H9 (cell line): ENCODE measurements around the gene MCF2L2. TPM values are rescaled to one million over a fixed set of nuclear protein-coding genes. Genes with fewer than 3 reads are reported as not detected.

Experiments
- DNase-seq: peaks from one replicate; pipeline ENCODE4 v3.0.0-alpha.2; 2017
- H2AFZ ChIP-seq: one replicate; pipeline ENCODE4 v1.6.1; 2013; ENCODE audit warnings: mild to moderate bottlenecking, low read length, control low read depth, moderate library complexity
- H2AK5ac ChIP-seq: 2 replicates; pipeline ENCODE4 v1.6.1; 2013; ENCODE audit warnings: low read length, control low read depth, mixed read lengths; ENCODE audit not compliant: insufficient read length
- H2BK120ac ChIP-seq: one replicate; pipeline ENCODE4 v1.6.1; 2013; ENCODE audit warnings: low read depth, mild to moderate bottlenecking, low read length, control low read depth, inconsistent platforms; ENCODE audit not compliant: poor library complexity, severe bottlenecking
- H2BK12ac ChIP-seq: 2 replicates; pipeline ENCODE4 v1.6.1; 2013; ENCODE audit warnings: low read length, control low read depth, mixed read lengths, low read depth; ENCODE audit not compliant: insufficient read length
- H2BK15ac ChIP-seq: 2 replicates; pipeline ENCODE4 v1.6.1; 2013; ENCODE audit warnings: low read depth, low read length, control low read depth
- H2BK20ac ChIP-seq: one replicate; pipeline ENCODE4 v1.6.1; 2013; ENCODE audit warnings: low read depth, mild to moderate bottlenecking, low read length, control low read depth, inconsistent platforms; ENCODE audit not compliant: poor library complexity, severe bottlenecking
- H2BK5ac ChIP-seq: 2 replicates; pipeline ENCODE4 v1.6.1; 2013; ENCODE audit warnings: low read length, control low read depth, mixed read lengths; ENCODE audit not compliant: insufficient read length
- H3K14ac ChIP-seq: 2 replicates; pipeline ENCODE4 v1.6.1; 2013; ENCODE audit warnings: low read length, control low read depth; ENCODE audit not compliant: insufficient read depth
- H3K18ac ChIP-seq: 2 replicates; pipeline ENCODE4 v1.6.1; 2013; ENCODE audit warnings: low read depth, mild to moderate bottlenecking, mixed read lengths, low read length, control low read depth; ENCODE audit not compliant: insufficient read length
- H3K23ac ChIP-seq: 2 replicates; pipeline ENCODE4 v1.6.1; 2013; ENCODE audit warnings: low read length, control low read depth, mixed read lengths, low read depth; ENCODE audit not compliant: insufficient read length
- H3K23me2 ChIP-seq: 2 replicates; pipeline ENCODE4 v1.6.1; 2013; ENCODE audit warnings: low read depth, mild to moderate bottlenecking, mixed read lengths, low read length, control low read depth; ENCODE audit not compliant: insufficient read length, poor library complexity, severe bottlenecking
- H3K27ac ChIP-seq: 2 replicates; pipeline ENCODE4 v1.5.1; 2013; ENCODE audit warnings: low read length, control low read depth, mixed read lengths, low read depth; ENCODE audit not compliant: insufficient read length
- H3K27me3 ChIP-seq: 2 replicates; pipeline ENCODE4 v1.6.1; 2013; ENCODE audit warnings: low read length, control low read depth, inconsistent platforms; ENCODE audit not compliant: insufficient read depth
- H3K4ac ChIP-seq: 2 replicates; pipeline ENCODE4 v1.6.1; 2013; ENCODE audit warnings: low read depth, mild to moderate bottlenecking, control low read depth, inconsistent platforms, low read length, moderate library complexity
- H3K4me1 ChIP-seq: 2 replicates; pipeline ENCODE4 v1.6.1; 2013; ENCODE audit warnings: low read length, control low read depth, inconsistent platforms; ENCODE audit not compliant: insufficient read depth
- H3K4me2 ChIP-seq: 2 replicates; pipeline ENCODE4 v1.6.1; 2013; ENCODE audit warnings: low read length, control low read depth, mixed read lengths; ENCODE audit not compliant: insufficient read length, insufficient read depth
- H3K56ac ChIP-seq: 2 replicates; pipeline ENCODE4 v1.6.1; 2013; ENCODE audit warnings: low read depth, mild to moderate bottlenecking, mixed read lengths, low read length, control low read depth; ENCODE audit not compliant: insufficient read length
- H3K79me1 ChIP-seq: 2 replicates; pipeline ENCODE4 v1.6.1; 2013; ENCODE audit warnings: low read depth, mild to moderate bottlenecking, moderate library complexity, low read length, control low read depth, inconsistent platforms; ENCODE audit not compliant: insufficient read depth, poor library complexity, severe bottlenecking
- H3K79me2 ChIP-seq: 2 replicates; pipeline ENCODE4 v1.6.1; 2013; ENCODE audit warnings: low read length, control low read depth, inconsistent platforms; ENCODE audit not compliant: insufficient read depth
- H3K9ac ChIP-seq: 2 replicates; pipeline ENCODE4 v1.6.1; 2013; ENCODE audit warnings: low read length, control low read depth, mixed read lengths; ENCODE audit not compliant: insufficient read length; ENCODE audit errors: extremely low read depth
- H3K9me3 ChIP-seq: one replicate; pipeline ENCODE4 v1.6.1; 2013; ENCODE audit warnings: low read depth, low read length, inconsistent platforms; ENCODE audit not compliant: control insufficient read depth
- H3T11ph ChIP-seq: one replicate; pipeline ENCODE4 v1.6.1; 2013; ENCODE audit warnings: mild to moderate bottlenecking, low read length, control low read depth, inconsistent platforms
- H4K20me1 ChIP-seq: one replicate; pipeline ENCODE4 v1.6.1; 2013; ENCODE audit not compliant: control insufficient read depth, insufficient read length, insufficient read depth
- H4K5ac ChIP-seq: 2 replicates; pipeline ENCODE4 v1.6.1; 2013; ENCODE audit warnings: low read depth, mild to moderate bottlenecking, mixed read lengths, low read length, control low read depth; ENCODE audit not compliant: insufficient read length
- H4K8ac ChIP-seq: replicated peaks from 2 replicates; pipeline ENCODE4 v1.6.1; 2013; ENCODE audit warnings: low read length, control low read depth, mixed read lengths, low read depth; ENCODE audit not compliant: insufficient read length
- H4K91ac ChIP-seq: 2 replicates; pipeline ENCODE4 v1.6.1; 2013; ENCODE audit warnings: low read depth, mild to moderate bottlenecking, moderate library complexity, mixed read lengths, low read length, control low read depth; ENCODE audit not compliant: insufficient read length
- H3K27ac Mint-ChIP-seq, 3 experiments: 2 replicates in 2 of 3; 3 replicates in 1 of 3; pipeline ENCODE4 v1.8.0; 2020 to 2021; ENCODE audit warnings: mixed read lengths in 3 of 3, mild to moderate bottlenecking in 1 of 3, moderate library complexity in 1 of 3
- H3K27me3 Mint-ChIP-seq: 2 replicates; pipeline ENCODE4 v1.8.0; 2021; ENCODE audit warnings: low read depth, mild to moderate bottlenecking, moderate library complexity, mixed read lengths
- H3K36me3 Mint-ChIP-seq, 3 experiments: 2 replicates in 2 of 3; 3 replicates in 1 of 3; pipeline ENCODE4 v1.8.0; 2020 to 2021; ENCODE audit warnings: low read depth in 3 of 3, mixed read lengths in 3 of 3; ENCODE audit not compliant: insufficient read depth in 1 of 3
- H3K4me1 Mint-ChIP-seq, 2 experiments: 2 replicates each; pipeline ENCODE4 v1.8.0; 2020; ENCODE audit warnings: mixed read lengths in 2 of 2
- H3K4me3 Mint-ChIP-seq, 2 experiments: 2 replicates in 1 of 2; 3 replicates in 1 of 2; pipeline ENCODE4 v1.8.0; 2020 to 2021; ENCODE audit warnings: mild to moderate bottlenecking in 2 of 2, mixed read lengths in 2 of 2, moderate library complexity in 1 of 2
- H3K9me3 Mint-ChIP-seq, 2 experiments: 2 replicates in 1 of 2; 3 replicates in 1 of 2; pipeline ENCODE4 v1.8.0; 2020; ENCODE audit warnings: mild to moderate bottlenecking in 2 of 2, mixed read lengths in 2 of 2, moderate library complexity in 1 of 2
- CTCF ChIP-seq: fragments of 200-600 bp; sonication (generic); conservative IDR thresholded peaks from 3 replicates; pipeline ENCODE4 v1.8.0; 2021; ENCODE audit warnings: antibody characterized with exemption, mild to moderate bottlenecking
- WGBS: extraction: QIAGEN DNeasy Blood & Tissue Kit; methylation state at CpG from one replicate; pipeline ENCODE4 v1.1.7; 2013; ENCODE audit warnings: missing lambda C conversion rate, low lambda C conversion rate, mixed read lengths; ENCODE audit not compliant: insufficient read length; ENCODE audit errors: extremely low coverage; 5-methylcytosine and 5-hydroxymethylcytosine counted together
- total RNA-seq: library from RNA; stranded (reverse); gene quantifications from 2 replicates; pipeline ENCODE4 v1.2.1, GENCODE V29; 2021

MCF2L2 gene
- total RNA-seq, 1 experiment from 2014 or later = 6.4 TPM

GRCh38 chr3:183434503-183434902, 6.1 kb upstream of the MCF2L2 start:
- H2BK5ac ChIP-seq = no peak overlapping the region
- H3K9ac ChIP-seq = no peak overlapping the region
- no peaks in the 10 kb centered on the region for H3K79me1 ChIP-seq
- H4K91ac ChIP-seq = no peak overlapping the region
- peaks cover 4% of the 10 kb centered on the region for H3K23me2 ChIP-seq
- no peaks in the 10 kb centered on the region for H3K79me2 ChIP-seq
- no peak overlapping the region for H2BK12ac ChIP-seq
- no peak overlapping the region for H4K5ac ChIP-seq
- H3K4me1 Mint-ChIP-seq = peaks cover 46 to 47% of the 10 kb centered on the region in 2 experiments
- TF ChIP-seq CTCF = no peak
- no peaks in the 10 kb centered on the region; a peak in 1 of 7 replicates for H3K36me3 Mint-ChIP-seq
- peak overlapping the region; percentile 10 to 28; a peak in 4 of 5 replicates for H3K4me3 Mint-ChIP-seq
- no peaks in the 10 kb centered on the region; the same call in 1 of the 2 replicates for H3K27me3 ChIP-seq
- H2AFZ ChIP-seq = no peak overlapping the region
- H3K23ac ChIP-seq = no peak overlapping the region
- H3K27ac Mint-ChIP-seq = peak overlapping the region; percentile 57 to 94 (median 85); a peak in 5 of 7 replicates
- peak overlapping the region; percentile 36 for H3K4me2 ChIP-seq
- H3K27ac ChIP-seq = no peak overlapping the region
- 0 out of 2 replicates have a peak overlapping the region, but pooled peaks have one; percentile 29 for H3K14ac ChIP-seq
- H3T11ph ChIP-seq = no peak overlapping the region
- WGBS = no CpG with 5 or more reads among the region's 9 CpGs
- H3K4me1 ChIP-seq = peaks cover 10% of the 10 kb centered on the region; the same call in 1 of the 2 replicates
- H3K9me3 Mint-ChIP-seq = peaks cover 2 to 3% of the 10 kb centered on the region in 2 experiments; a peak in 2 of 5 replicates
- H3K18ac ChIP-seq = peak overlapping the region; percentile 63
- H3K9me3 ChIP-seq = no peaks in the 10 kb centered on the region
- no peak overlapping the region for H4K8ac ChIP-seq
- no peak for DNase-seq
- H4K20me1 ChIP-seq = no peaks in the 10 kb centered on the region
- H2BK120ac ChIP-seq = no peak overlapping the region
- H2BK15ac ChIP-seq = no peak overlapping the region
- H2AK5ac ChIP-seq = no peak overlapping the region
- H3K4ac ChIP-seq = no peak overlapping the region
- H3K27me3 Mint-ChIP-seq = peaks cover 51% of the 10 kb centered on the region
- no peak overlapping the region for H2BK20ac ChIP-seq
- no peak overlapping the region for H3K56ac ChIP-seq
